ENCODE data around the gene MAPK7.

DNA sequence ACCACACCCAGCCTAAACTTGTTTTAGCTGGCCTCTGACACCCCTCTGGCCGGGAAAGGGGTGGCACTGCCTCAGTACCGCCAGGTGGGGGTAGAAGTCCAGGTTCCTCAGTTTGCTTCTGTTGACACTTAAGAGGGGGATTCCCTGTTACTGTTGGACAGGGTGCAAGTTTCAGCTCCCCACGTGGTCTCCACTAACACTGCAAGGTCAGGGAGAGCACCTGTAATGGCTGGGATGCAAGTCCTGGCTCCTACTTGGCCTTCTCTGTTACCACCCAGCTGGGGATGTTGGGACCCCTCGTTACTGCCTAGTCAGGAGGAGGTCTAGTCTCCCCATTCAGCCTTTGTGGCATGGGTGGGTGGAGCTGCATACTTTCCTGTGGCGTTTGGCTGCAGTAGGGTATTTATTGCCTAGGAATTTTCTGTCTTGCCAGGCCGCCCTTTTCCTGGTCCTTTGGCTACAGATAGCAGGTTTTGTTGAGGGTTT, 19.3 kb downstream of the MAPK7 start:
- TF ChIP-seq, protein P1, sequence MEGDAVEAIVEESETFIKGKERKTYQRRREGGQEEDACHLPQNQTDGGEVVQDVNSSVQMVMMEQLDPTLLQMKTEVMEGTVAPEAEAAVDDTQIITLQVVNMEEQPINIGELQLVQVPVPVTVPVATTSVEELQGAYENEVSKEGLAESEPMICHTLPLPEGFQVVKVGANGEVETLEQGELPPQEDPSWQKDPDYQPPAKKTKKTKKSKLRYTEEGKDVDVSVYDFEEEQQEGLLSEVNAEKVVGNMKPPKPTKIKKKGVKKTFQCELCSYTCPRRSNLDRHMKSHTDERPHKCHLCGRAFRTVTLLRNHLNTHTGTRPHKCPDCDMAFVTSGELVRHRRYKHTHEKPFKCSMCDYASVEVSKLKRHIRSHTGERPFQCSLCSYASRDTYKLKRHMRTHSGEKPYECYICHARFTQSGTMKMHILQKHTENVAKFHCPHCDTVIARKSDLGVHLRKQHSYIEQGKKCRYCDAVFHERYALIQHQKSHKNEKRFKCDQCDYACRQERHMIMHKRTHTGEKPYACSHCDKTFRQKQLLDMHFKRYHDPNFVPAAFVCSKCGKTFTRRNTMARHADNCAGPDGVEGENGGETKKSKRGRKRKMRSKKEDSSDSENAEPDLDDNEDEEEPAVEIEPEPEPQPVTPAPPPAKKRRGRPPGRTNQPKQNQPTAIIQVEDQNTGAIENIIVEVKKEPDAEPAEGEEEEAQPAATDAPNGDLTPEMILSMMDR (IDR thresholded peaks at IDR 0.05): no peak
- no peak for TF ChIP-seq ZFX (IDR thresholded peaks at IDR 0.05; ENCODE audit: borderline replicate concordance)
